ENCODE data around the gene TSPAN18. TPM values are rescaled to one million over a fixed set of nuclear protein-coding genes. Genes with fewer than 3 reads are reported as not detected.

TSPAN18 gene
- total RNA-seq, 1 experiment from 2014 or later = 0.77 TPM

DNA sequence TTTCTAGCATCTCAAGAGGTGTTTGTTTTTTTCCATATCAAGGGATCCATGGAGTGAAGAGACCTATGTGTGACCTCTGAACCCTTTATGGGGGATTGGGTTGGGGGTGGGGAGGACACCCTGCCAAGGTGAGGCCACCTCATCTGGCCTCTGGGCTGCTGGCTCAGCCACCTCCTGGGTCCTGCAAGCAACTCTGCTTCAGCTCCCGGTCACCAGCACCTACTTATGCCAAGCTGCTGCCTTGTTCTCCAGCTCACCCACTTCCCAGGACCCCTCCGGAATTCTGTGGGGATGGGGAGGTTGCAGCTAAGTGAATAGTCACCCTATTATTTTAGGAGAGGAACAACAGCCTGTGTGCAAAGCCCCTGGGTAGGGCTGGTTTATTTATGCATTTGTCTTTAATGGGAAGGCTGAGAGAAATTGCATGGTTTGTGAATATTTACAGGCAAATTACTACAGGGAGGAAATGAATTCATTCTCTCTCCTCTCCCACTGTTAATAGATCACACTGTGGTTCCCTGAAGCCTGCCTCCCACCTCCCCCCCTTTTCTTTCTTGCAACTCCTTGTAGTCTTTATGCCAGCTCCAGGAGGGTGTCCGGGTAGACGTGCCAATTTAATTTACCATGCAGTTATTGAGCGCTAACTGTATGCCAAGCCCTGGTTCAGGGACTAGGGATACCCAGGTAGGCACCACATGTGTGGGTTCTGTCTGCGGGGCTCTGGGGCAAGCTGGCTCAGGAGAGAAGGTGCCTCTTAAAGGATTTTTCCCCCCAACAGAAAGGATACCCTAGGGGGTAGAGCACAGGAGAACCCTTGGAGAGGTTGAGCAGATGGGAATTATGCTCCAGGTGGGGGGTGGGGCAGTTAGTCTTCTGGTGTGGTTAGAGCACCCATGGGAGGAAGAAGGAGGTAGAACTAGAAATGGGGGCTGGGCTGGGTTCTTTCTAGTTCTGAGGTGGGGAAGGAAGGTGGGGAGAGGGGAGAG is 50.7 kb downstream of the TSPAN18 start:
- POLR2A ChIA-PET = no interaction called here
- Mint-ChIP-seq H3K4me1 (ENCODE audit: insufficient read depth, unreplicated experiment) (peaks cover 19% of the 10 kb centered on the region), H3K27ac (ENCODE audit: low read depth, unreplicated experiment) (no peak overlapping the region), H3K36me3 (ENCODE audit: insufficient read depth, unreplicated experiment) (no peaks in the 10 kb centered on the region), H3K9me3 (ENCODE audit: unreplicated experiment) (no peaks in the 10 kb centered on the region), H3K27me3 (ENCODE audit: insufficient read depth, unreplicated experiment) (no peaks in the 10 kb centered on the region), H3K4me3 (ENCODE audit: unreplicated experiment) (no peak overlapping the region)
- no TSS peak for BruUV-seq (replicated peaks)
- TF ChIP-seq, protein P1, sequence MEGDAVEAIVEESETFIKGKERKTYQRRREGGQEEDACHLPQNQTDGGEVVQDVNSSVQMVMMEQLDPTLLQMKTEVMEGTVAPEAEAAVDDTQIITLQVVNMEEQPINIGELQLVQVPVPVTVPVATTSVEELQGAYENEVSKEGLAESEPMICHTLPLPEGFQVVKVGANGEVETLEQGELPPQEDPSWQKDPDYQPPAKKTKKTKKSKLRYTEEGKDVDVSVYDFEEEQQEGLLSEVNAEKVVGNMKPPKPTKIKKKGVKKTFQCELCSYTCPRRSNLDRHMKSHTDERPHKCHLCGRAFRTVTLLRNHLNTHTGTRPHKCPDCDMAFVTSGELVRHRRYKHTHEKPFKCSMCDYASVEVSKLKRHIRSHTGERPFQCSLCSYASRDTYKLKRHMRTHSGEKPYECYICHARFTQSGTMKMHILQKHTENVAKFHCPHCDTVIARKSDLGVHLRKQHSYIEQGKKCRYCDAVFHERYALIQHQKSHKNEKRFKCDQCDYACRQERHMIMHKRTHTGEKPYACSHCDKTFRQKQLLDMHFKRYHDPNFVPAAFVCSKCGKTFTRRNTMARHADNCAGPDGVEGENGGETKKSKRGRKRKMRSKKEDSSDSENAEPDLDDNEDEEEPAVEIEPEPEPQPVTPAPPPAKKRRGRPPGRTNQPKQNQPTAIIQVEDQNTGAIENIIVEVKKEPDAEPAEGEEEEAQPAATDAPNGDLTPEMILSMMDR (IDR thresholded peaks at IDR 0.05; ENCODE audit: unreplicated experiment) = no peak
- CTCF ChIA-PET = interaction anchor here (0.6 to 1.6 kb wide), 9 partner anchors 8 to 220 kb away, joined by 3 to 10 read pairs (median 3); no protein-coding TSS in a partner anchor
- DNase-seq (ENCODE audit: unreplicated experiment) = no peak
- intact Hi-C loops (cut with micrococcal nuclease) = no loop called here

DNA sequence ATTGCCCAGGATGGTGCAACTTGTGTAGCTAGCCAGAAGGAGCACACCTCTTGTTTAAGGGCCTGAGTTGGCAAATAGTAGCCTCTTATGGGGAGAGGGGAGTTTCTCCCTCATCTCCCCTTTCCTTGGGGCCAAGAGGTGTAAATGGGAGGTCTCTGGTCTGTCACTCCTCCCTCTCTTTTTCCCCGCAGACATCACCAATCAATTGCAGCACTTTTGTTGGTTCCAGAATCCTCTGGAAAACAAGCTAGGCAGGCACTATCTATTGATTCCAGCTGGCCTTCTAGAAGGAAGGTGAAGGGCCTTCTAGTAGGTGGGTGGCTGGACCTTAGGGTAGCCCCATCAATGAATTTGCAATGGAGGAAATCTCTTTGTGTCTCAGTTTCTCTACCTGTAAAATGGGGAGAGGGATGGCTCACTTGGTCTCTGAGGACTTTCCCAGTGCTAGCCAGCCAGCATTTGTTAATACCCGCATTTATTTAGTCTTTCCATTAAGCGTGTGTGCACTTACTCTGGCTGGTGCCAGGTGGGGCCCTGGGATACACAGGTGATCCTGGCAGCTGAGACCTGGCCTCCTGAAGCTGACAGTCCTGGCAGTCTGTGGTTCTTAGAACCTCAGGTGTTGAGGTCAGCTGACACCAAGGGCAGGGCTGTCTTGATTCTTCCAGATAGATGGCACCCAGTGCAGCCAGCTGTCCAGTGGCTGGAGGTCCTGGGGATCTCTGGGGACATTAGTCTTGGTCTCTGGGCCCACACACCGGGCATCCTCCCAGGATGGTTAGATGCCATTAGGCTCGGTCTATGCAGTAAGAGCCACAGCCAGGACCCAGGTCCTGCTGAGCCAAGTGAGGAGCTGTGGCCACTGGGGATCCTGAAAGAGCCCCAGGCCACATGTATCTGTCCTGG is 51.7 kb downstream of the TSPAN18 start:
- ChIA-PET CTCF (interaction anchor here (0.6 to 0.7 kb wide), 3 partner anchors 15 to 36 kb away, joined by 3 read pairs; no protein-coding TSS in a partner anchor), POLR2A (no interaction called here)
- Mint-ChIP-seq H3K36me3 (ENCODE audit: insufficient read depth, unreplicated experiment) (no peaks in the 10 kb centered on the region), H3K27ac (ENCODE audit: low read depth, unreplicated experiment) (no peak overlapping the region), H3K4me3 (ENCODE audit: unreplicated experiment) (no peak overlapping the region), H3K9me3 (ENCODE audit: unreplicated experiment) (no peaks in the 10 kb centered on the region), H3K4me1 (ENCODE audit: insufficient read depth, unreplicated experiment) (peaks cover 19% of the 10 kb centered on the region), H3K27me3 (ENCODE audit: insufficient read depth, unreplicated experiment) (peaks cover under 1% of the 10 kb centered on the region)
- no TSS peak for BruUV-seq (replicated peaks)
- TF ChIP-seq, protein P1 (IDR thresholded peaks at IDR 0.05; ENCODE audit: unreplicated experiment) = no peak
- DNase-seq (ENCODE audit: unreplicated experiment) = no peak
- intact Hi-C loops (cut with micrococcal nuclease) = no loop called here

DNA sequence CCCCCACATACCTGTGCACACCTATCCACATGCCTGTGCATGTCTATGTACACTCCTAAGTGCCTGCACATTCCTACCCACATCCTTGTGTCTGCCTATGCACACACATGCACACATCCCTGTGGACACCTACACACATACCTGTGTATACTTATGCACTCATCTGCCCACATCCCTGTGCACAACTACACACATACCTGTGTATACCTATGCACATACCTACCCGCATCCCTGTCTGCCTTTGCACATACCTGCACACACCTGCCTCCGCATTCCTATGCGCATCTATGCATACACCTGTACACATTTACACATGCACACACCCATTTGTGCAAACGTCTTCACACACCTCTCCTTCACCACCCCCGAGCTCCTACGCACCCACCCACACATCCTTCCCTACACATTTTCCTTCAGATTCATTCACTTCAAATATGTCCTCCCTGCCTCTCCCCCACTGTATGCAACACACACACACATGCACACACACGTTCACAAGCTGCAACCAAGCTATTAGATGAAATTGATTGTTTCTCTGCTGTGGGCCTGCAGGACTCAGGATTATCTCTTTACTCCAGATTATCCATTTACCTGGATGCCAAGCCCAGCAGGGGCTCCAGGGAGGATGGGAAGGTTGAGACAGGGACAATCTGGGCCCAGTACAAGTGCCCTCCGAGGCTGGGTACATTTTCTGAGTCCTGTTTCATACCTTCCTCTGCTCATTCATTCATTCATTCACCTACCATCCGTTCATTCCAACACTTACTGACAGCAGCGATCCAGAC is 53.2 kb downstream of the TSPAN18 start:
- TF ChIP-seq, protein P1 (IDR thresholded peaks at IDR 0.05; ENCODE audit: unreplicated experiment) = no peak
- peaks cover 15% of the 10 kb centered on the region for H3K27me3 Mint-ChIP-seq (ENCODE audit: insufficient read depth, unreplicated experiment)
- intact Hi-C loops (cut with micrococcal nuclease) = no loop called here
- DNase-seq (ENCODE audit: unreplicated experiment) = no peak
- POLR2A ChIA-PET = no interaction called here
- no TSS peak for BruUV-seq (replicated peaks)
- no peaks in the 10 kb centered on the region for H3K9me3 Mint-ChIP-seq (ENCODE audit: unreplicated experiment)
- no peaks in the 10 kb centered on the region for H3K36me3 Mint-ChIP-seq (ENCODE audit: insufficient read depth, unreplicated experiment)
- CTCF ChIA-PET = interaction anchor here (0.6 kb wide), 1 partner anchor 151 kb away, joined by 3 read pairs; no protein-coding TSS in a partner anchor
- no peak overlapping the region for H3K4me3 Mint-ChIP-seq (ENCODE audit: unreplicated experiment)
- peaks cover 15% of the 10 kb centered on the region for H3K4me1 Mint-ChIP-seq (ENCODE audit: insufficient read depth, unreplicated experiment)
- no peak overlapping the region for H3K27ac Mint-ChIP-seq (ENCODE audit: low read depth, unreplicated experiment)

Data from MCF 10A (cell line).